Measurements from ENCODE around the gene CCR6.

The CCR6 gene

GRCh38 chr6:167121335-167121841 is 1.5 kb upstream of the CCR6 start:
- no peak for DNase-seq

- DNase-seq = no peak
Observed at GRCh38 chr6:167122041-167122826, 662 bp upstream of the CCR6 start.

GRCh38 chr6:167124753-167125152 is 1.9 kb downstream of the CCR6 start:
- DNase-seq = no peak

- no peak for DNase-seq
Observed at GRCh38 chr6:167125410-167125809, 2.5 kb downstream of the CCR6 start.

GRCh38 chr6:167125855-167126349 is 3.0 kb downstream of the CCR6 start:
- DNase-seq = no peak

GRCh38 chr6:167127785-167128531 is 5.1 kb downstream of the CCR6 start:
- no peak for DNase-seq

GRCh38 chr6:167129159-167129558 is 6.3 kb downstream of the CCR6 start:
- no peak for DNase-seq

GRCh38 chr6:167129562-167129961 is 6.7 kb downstream of the CCR6 start:
- DNase-seq = no peak

- no peak for DNase-seq
Observed at GRCh38 chr6:167130008-167130677, 7.2 kb downstream of the CCR6 start.

- DNase-seq = no peak
Observed at GRCh38 chr6:167130712-167131684, 8.1 kb downstream of the CCR6 start.

GRCh38 chr6:167134448-167135328 is 11.8 kb downstream of the CCR6 start:
- DNase-seq = no peak

- no peak for DNase-seq
Observed at GRCh38 chr6:167136376-167136775, 13.5 kb downstream of the CCR6 start.

GRCh38 chr6:167137081-167137480 is 14.2 kb downstream of the CCR6 start:
- no peak for DNase-seq

GRCh38 chr6:167137881-167138280 is 15.0 kb downstream of the CCR6 start:
- DNase-seq = no peak

- no peak for DNase-seq
Observed at GRCh38 chr6:167139761-167140160, 16.9 kb downstream of the CCR6 start.

GRCh38 chr6:167140589-167141474 is 17.9 kb downstream of the CCR6 start:
- DNase-seq = no peak

GRCh38 chr6:167141667-167142432 is 19.0 kb downstream of the CCR6 start:
- DNase-seq = peak; percentile 55

GRCh38 chr6:167142433-167142761 is 19.5 kb downstream of the CCR6 start:
- no peak for DNase-seq

- no peak for DNase-seq
Observed at GRCh38 chr6:167143041-167143440, 20.1 kb downstream of the CCR6 start.
